ENCODE results near the gene NHLH2. TPM values are rescaled to one million over a fixed set of nuclear protein-coding genes. Genes with fewer than 3 reads are reported as not detected.

The NHLH2 gene
- total RNA-seq, 2 donors from 2014 or later: 1.4 to 2.1 TPM

DNA sequence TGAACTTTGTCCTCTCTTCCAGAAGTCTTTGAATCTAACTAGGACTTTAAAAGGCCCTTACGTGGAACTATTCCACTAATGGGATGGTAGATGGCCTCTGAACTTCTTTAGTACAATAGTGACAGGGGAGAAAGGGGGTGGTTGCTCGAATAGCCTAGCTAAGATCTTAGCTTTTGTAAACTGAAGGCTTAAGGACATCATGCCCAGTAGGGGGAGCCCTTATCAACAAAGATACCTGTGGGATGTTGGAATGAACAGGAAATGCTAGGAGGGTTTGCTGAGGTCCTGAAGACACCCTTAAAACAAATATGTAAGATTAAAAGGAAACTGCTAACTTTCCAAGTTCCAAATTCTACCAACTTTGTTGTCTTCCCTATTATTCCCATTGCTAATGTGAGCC lies 33.2 kb downstream of the NHLH2 start:
- Histone ChIP-seq H3K9me3 (ENCODE audit: control insufficient read depth, low read length) (peaks cover 5% of the 10 kb centered on the region), H3K4me3 (ENCODE audit: low read length) (no peak overlapping the region), H3K27me3 (ENCODE audit: control insufficient read depth, insufficient read depth, low read length, poor library complexity, severe bottlenecking) (no peaks in the 10 kb centered on the region), H3K4me1 (ENCODE audit: control insufficient read depth, insufficient read depth, low read length) (peaks cover 15% of the 10 kb centered on the region), H3K27ac (ENCODE audit: low read depth, low read length) (no peak overlapping the region), H3K36me3 (ENCODE audit: control insufficient read depth, insufficient read depth, low read length) (no peaks in the 10 kb centered on the region), H3K9ac (ENCODE audit: extremely low read depth, low read length, poor library complexity, severe bottlenecking) (no peak overlapping the region)
- peak; percentile 85 for DNase-seq
- Mint-ChIP-seq H3K36me3 (ENCODE audit: low read depth) (no peaks in the 10 kb centered on the region), H3K27me3 (ENCODE audit: insufficient read depth) (no peaks in the 10 kb centered on the region), H3K4me1 (peaks cover 21% of the 10 kb centered on the region), H3K27ac (no peak overlapping the region), H3K4me3 (no peak overlapping the region), H3K9me3 (no peaks in the 10 kb centered on the region)
- TF ChIP-seq, protein P1, sequence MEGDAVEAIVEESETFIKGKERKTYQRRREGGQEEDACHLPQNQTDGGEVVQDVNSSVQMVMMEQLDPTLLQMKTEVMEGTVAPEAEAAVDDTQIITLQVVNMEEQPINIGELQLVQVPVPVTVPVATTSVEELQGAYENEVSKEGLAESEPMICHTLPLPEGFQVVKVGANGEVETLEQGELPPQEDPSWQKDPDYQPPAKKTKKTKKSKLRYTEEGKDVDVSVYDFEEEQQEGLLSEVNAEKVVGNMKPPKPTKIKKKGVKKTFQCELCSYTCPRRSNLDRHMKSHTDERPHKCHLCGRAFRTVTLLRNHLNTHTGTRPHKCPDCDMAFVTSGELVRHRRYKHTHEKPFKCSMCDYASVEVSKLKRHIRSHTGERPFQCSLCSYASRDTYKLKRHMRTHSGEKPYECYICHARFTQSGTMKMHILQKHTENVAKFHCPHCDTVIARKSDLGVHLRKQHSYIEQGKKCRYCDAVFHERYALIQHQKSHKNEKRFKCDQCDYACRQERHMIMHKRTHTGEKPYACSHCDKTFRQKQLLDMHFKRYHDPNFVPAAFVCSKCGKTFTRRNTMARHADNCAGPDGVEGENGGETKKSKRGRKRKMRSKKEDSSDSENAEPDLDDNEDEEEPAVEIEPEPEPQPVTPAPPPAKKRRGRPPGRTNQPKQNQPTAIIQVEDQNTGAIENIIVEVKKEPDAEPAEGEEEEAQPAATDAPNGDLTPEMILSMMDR (conservative IDR thresholded peaks at IDR 0.05): peak; percentile 89
- WGBS, 2 experiments (ENCODE audit: insufficient coverage in 1 of 2, insufficient read length in 1 of 2): 18 to 33% methylated on average over 1 to 2 of the region's 2 CpGs

DNA sequence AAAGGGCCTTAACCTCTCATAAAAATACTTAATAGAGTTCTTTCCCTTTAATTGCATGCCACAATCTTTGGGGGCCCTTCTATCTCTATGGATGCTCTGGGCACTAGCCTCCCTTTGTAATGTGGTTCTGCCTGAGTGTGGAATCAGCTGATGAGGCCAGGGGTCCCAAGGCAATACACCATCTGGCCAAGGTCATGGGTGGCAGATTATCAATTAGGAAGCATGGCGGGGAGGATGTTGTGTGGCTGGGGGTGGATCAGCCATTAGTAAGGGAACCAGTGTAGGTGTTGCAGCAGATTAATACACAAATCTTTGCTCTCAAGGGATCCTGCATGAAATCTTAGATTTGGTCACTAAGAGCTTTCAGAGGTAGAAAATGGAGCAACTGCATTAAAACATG lies 35.3 kb downstream of the NHLH2 start:
- Mint-ChIP-seq H3K27me3 (ENCODE audit: insufficient read depth) (no peaks in the 10 kb centered on the region), H3K9me3 (no peaks in the 10 kb centered on the region), H3K4me1 (peaks cover 8% of the 10 kb centered on the region), H3K36me3 (ENCODE audit: low read depth) (no peaks in the 10 kb centered on the region), H3K27ac (no peak overlapping the region), H3K4me3 (no peak overlapping the region)
- Histone ChIP-seq H3K4me3 (ENCODE audit: low read length) (no peak overlapping the region), H3K27ac (ENCODE audit: low read depth, low read length) (peak overlapping the region; percentile 25), H3K9ac (ENCODE audit: extremely low read depth, low read length, poor library complexity, severe bottlenecking) (no peak overlapping the region), H3K27me3 (ENCODE audit: control insufficient read depth, insufficient read depth, low read length, poor library complexity, severe bottlenecking) (no peaks in the 10 kb centered on the region), H3K4me1 (ENCODE audit: control insufficient read depth, insufficient read depth, low read length) (peaks cover 3% of the 10 kb centered on the region), H3K36me3 (ENCODE audit: control insufficient read depth, insufficient read depth, low read length) (no peaks in the 10 kb centered on the region), H3K9me3 (ENCODE audit: control insufficient read depth, low read length) (peaks cover 5% of the 10 kb centered on the region)
- 96% methylated on average over 1 of the region's 1 CpG; no CpG with 5 or more reads in 1 of the 2 experiments for WGBS, 2 experiments (ENCODE audit: insufficient coverage in 1 of 2, insufficient read length in 1 of 2)
- TF ChIP-seq, protein P1 (conservative IDR thresholded peaks at IDR 0.05): no peak
- DNase-seq: no peak

DNA sequence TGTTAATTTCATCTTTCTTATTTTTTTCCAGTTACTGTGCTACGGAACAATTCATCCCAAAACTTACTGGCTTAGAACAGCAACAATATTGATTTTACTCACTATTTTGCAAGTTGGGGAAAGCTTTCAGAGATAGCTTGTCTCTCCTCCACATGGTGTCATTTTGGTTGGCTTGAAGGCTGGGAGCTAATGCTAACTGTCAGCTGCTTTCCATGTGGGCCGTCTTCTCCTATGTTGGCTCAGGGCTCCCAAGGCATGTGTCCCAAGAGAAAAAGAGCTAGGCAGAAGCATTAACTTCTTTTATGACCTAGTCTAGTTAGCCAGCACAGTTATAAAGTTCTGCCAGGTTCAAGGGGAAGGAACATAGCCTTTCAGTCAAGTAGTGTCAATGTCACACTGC lies 38.5 kb downstream of the NHLH2 start:
- Mint-ChIP-seq H3K27me3 (ENCODE audit: insufficient read depth) (no peaks in the 10 kb centered on the region), H3K4me3 (no peak overlapping the region), H3K27ac (no peak overlapping the region), H3K36me3 (ENCODE audit: low read depth) (no peaks in the 10 kb centered on the region), H3K9me3 (no peaks in the 10 kb centered on the region), H3K4me1 (peaks cover 4% of the 10 kb centered on the region)
- Histone ChIP-seq H3K4me3 (ENCODE audit: low read length) (no peak overlapping the region), H3K27ac (ENCODE audit: low read depth, low read length) (no peak overlapping the region), H3K36me3 (ENCODE audit: control insufficient read depth, insufficient read depth, low read length) (no peaks in the 10 kb centered on the region), H3K27me3 (ENCODE audit: control insufficient read depth, insufficient read depth, low read length, poor library complexity, severe bottlenecking) (no peaks in the 10 kb centered on the region), H3K4me1 (ENCODE audit: control insufficient read depth, insufficient read depth, low read length) (no peaks in the 10 kb centered on the region), H3K9ac (ENCODE audit: extremely low read depth, low read length, poor library complexity, severe bottlenecking) (no peak overlapping the region), H3K9me3 (ENCODE audit: control insufficient read depth, low read length) (peaks cover 5% of the 10 kb centered on the region)
- WGBS, 2 experiments (ENCODE audit: insufficient coverage in 1 of 2, insufficient read length in 1 of 2): 90 to 96% methylated on average over 2 of the region's 2 CpGs
- TF ChIP-seq, protein P1 (conservative IDR thresholded peaks at IDR 0.05): no peak
- DNase-seq: no peak
